ENCODE results near the gene EMD.

DNA sequence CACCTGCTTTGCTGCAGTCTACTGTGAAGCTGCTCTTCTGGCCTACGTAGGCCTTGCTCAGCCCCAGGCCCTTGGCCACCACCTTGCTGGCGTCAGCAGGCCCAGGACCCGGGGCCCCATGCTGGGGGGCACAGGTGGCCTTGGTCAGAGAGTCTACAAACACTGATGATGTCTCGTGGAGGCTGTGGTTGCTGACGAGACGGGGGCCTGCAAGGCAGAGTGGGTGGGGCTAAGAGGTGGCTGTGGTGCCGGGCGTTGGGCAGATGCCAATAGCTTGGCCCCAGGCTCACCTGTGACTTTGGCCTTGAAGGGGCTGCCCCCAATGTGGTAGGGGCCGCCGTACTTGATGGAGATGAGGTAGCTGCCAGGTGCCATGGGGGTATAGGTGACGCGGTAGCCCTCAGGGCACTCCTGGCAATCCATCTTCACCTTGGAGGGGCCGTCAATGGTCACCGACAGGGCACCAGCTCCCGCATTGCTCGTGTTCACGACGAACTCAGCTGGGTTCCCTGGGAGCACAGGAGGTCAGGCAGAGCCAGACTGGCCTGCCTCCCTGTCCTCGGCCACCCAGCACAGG, 29.6 kb upstream of the EMD start:
- no peak for TF ChIP-seq EZH2 (IDR thresholded peaks at IDR 0.05; ENCODE audit: low read length, missing control alignments)
- TF ChIP-seq, protein P1, sequence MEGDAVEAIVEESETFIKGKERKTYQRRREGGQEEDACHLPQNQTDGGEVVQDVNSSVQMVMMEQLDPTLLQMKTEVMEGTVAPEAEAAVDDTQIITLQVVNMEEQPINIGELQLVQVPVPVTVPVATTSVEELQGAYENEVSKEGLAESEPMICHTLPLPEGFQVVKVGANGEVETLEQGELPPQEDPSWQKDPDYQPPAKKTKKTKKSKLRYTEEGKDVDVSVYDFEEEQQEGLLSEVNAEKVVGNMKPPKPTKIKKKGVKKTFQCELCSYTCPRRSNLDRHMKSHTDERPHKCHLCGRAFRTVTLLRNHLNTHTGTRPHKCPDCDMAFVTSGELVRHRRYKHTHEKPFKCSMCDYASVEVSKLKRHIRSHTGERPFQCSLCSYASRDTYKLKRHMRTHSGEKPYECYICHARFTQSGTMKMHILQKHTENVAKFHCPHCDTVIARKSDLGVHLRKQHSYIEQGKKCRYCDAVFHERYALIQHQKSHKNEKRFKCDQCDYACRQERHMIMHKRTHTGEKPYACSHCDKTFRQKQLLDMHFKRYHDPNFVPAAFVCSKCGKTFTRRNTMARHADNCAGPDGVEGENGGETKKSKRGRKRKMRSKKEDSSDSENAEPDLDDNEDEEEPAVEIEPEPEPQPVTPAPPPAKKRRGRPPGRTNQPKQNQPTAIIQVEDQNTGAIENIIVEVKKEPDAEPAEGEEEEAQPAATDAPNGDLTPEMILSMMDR (conservative IDR thresholded peaks at IDR 0.05 in 1 of 2, IDR thresholded peaks at IDR 0.05 in 1 of 2; ENCODE audit: low read depth in 1 of 2, low read length in 2 of 2), result no peak

Measured in fibroblast of lung (primary cell).